Measurements from ENCODE around the gene ZNF343. TPM values are rescaled to one million over a fixed set of nuclear protein-coding genes. Genes with fewer than 3 reads are reported as not detected.

The ZNF343 gene
- total and polyA plus RNA-seq, 2 donors (not counting 1 experiment from before 2014, with no cell fraction given), result 11.6 to 23.4 TPM

DNA sequence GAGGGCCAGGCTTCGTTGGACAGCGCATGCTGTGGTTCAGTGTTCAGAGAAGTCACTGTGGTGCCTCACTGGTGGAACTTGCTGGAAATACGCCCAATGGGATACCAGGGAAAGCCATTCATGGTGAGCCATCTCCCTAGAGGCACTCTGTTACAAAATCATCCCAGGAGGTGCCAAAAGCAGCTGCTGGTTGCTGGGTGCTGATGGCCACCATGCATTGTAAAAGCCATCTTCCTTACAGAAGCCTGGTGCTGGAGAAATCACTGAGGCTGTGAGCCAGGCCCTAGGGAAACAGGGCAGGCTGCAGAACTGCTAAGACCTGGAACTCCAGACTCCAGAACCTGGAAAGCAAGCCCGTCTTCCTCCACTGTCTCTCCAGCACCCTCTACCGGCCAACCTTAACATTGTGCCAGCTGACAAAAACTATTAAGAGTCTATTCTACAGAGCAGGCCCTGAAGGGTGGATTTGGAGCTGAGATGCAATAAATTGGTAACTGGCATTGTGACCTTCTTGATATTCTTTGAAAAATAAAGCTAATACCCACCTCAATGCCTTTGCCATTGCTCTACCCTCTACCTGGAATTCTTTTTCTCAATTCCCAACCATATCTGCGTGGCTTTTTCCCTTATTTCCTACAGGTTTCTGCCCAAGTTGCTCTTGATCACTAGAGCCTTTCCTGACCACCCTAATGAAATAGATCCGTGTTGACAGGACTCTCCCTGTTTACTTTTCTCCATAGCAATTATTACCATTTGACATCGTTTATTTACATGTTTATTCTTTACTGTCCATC is 56.6 kb downstream of the ZNF343 start:
- H3K9me3 ChIP-seq (ENCODE audit: control extremely low read depth in 1 of 3, control insufficient read depth in 2 of 3, insufficient read depth in 1 of 3, low read length in 2 of 3), result peaks cover 0 to 3% (median 0%) of the 10 kb centered on the region in 3 donors
- H3K27me3 ChIP-seq (replicated peaks in 1 of 4; ENCODE audit: control extremely low read depth in 1 of 4, control insufficient read depth in 3 of 4, insufficient read depth in 4 of 4, low read length in 3 of 4), result no peaks in the 10 kb centered on the region
- H3K27ac Mint-ChIP-seq, result no peak overlapping the region
- ChIA-PET CTCF (interaction anchor here (0.6 to 3.5 kb wide), 25 partner anchors 8 to 687 kb away, joined by 3 to 104 read pairs (median 4); partner anchors contain the start of genes NOP56 and SNRPB), POLR2A (interaction anchor here (0.8 to 1.0 kb wide), 2 partner anchors 207 to 244 kb away, joined by 3 read pairs; no protein-coding TSS in a partner anchor)
- no peaks in the 10 kb centered on the region for H3K27me3 Mint-ChIP-seq
- peaks cover 0 to 3% of the 10 kb centered on the region in 2 experiments for H3K36me3 ChIP-seq (replicated peaks in 1 of 2; ENCODE audit: control extremely low read depth in 1 of 2, control insufficient read depth in 1 of 2, extremely low read depth in 1 of 2, insufficient read depth in 2 of 2, low read length in 1 of 2)
- WGBS (ENCODE audit: insufficient coverage), result 96% methylated on average over 2 of the region's 8 CpGs
- no peak overlapping the region for H3K4me2 ChIP-seq (replicated peaks; ENCODE audit: low read depth, low read length, poor library complexity, severe bottlenecking)
- no peaks in the 10 kb centered on the region for H3K9me3 Mint-ChIP-seq (ENCODE audit: insufficient read depth)
- ATAC-seq (ENCODE audit: low read depth) (peak; percentile 53), DNase-seq (peak; percentile 63)
- H3K4me3 Mint-ChIP-seq, result no peak overlapping the region
- H3K4me1 Mint-ChIP-seq, result no peaks in the 10 kb centered on the region
- H3K79me2 ChIP-seq (ENCODE audit: control insufficient read depth, insufficient read depth, low read length), result no peaks in the 10 kb centered on the region
- intact Hi-C loops (cut with micrococcal nuclease), result no loop called here
- H3K4me1 ChIP-seq (ENCODE audit: control insufficient read depth in 2 of 2, insufficient read depth in 2 of 2, low read length in 2 of 2), result no peaks in the 10 kb centered on the region
- no peak for TF ChIP-seq EZH2 (IDR thresholded peaks at IDR 0.05; ENCODE audit: borderline replicate concordance, insufficient read depth, low read depth, low read length, poor library complexity, severe bottlenecking)
- TF ChIP-seq, protein P1, sequence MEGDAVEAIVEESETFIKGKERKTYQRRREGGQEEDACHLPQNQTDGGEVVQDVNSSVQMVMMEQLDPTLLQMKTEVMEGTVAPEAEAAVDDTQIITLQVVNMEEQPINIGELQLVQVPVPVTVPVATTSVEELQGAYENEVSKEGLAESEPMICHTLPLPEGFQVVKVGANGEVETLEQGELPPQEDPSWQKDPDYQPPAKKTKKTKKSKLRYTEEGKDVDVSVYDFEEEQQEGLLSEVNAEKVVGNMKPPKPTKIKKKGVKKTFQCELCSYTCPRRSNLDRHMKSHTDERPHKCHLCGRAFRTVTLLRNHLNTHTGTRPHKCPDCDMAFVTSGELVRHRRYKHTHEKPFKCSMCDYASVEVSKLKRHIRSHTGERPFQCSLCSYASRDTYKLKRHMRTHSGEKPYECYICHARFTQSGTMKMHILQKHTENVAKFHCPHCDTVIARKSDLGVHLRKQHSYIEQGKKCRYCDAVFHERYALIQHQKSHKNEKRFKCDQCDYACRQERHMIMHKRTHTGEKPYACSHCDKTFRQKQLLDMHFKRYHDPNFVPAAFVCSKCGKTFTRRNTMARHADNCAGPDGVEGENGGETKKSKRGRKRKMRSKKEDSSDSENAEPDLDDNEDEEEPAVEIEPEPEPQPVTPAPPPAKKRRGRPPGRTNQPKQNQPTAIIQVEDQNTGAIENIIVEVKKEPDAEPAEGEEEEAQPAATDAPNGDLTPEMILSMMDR (IDR thresholded peaks at IDR 0.05), result peak; percentile 83
- H3K9ac ChIP-seq (ENCODE audit: low read length), result no peak overlapping the region
- no peak overlapping the region for H3K27ac ChIP-seq (ENCODE audit: low read length in 2 of 2)
- H2AFZ ChIP-seq (ENCODE audit: insufficient read depth, low read depth, low read length, poor library complexity, severe bottlenecking), result no peak overlapping the region
- H3K4me3 ChIP-seq (ENCODE audit: control extremely low read depth in 1 of 5, extremely low read depth in 1 of 5, insufficient read depth in 1 of 5, low read depth in 2 of 5, low read length in 4 of 5), result no peak overlapping the region
- H4K20me1 ChIP-seq (ENCODE audit: control insufficient read depth, insufficient read depth, low read length, poor library complexity, severe bottlenecking), result no peaks in the 10 kb centered on the region

DNA sequence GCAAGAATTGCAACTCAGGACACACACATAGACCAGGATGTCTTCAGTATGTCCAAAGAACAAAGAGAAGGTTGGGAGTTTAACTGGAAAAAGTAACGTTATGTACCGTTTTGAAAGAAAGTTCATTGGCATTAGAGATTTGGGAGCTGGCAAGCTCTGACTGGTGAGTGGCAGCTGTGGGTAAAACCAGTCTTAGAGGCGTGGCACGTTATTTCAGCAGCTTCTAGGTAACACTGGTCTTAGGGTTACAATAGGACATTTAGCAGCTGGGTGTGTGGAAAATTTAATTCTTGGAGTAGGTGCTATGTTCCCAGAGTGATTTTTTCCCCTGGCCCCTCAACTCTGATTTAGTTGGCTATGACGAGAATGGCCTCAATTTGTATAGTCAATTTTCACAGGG is 57.3 kb downstream of the ZNF343 start:
- intact Hi-C loops (cut with micrococcal nuclease), result no loop called here
- 77% methylated on average over 4 of the region's 5 CpGs for WGBS (ENCODE audit: insufficient coverage)

More for the DNA sequence above, 57.3 kb downstream of the ZNF343 start:
- Mint-ChIP-seq H3K4me3 (no peak overlapping the region), H3K27me3 (no peaks in the 10 kb centered on the region), H3K9me3 (ENCODE audit: insufficient read depth) (peaks cover 2% of the 10 kb centered on the region), H3K27ac (no peak overlapping the region), H3K4me1 (no peaks in the 10 kb centered on the region)
- TF ChIP-seq, protein P1 (IDR thresholded peaks at IDR 0.05), result no peak
- TF ChIP-seq EZH2 (IDR thresholded peaks at IDR 0.05; ENCODE audit: borderline replicate concordance, insufficient read depth, low read depth, low read length, poor library complexity, severe bottlenecking), result no peak
- Histone ChIP-seq H3K4me2 (replicated peaks; ENCODE audit: low read depth, low read length, poor library complexity, severe bottlenecking) (no peak overlapping the region), H3K27ac (ENCODE audit: low read length in 2 of 2) (no peak overlapping the region), H3K4me3 (ENCODE audit: control extremely low read depth in 1 of 5, extremely low read depth in 1 of 5, insufficient read depth in 1 of 5, low read depth in 2 of 5, low read length in 4 of 5) (no peak overlapping the region), H2AFZ (ENCODE audit: insufficient read depth, low read depth, low read length, poor library complexity, severe bottlenecking) (no peak overlapping the region), H3K36me3 (replicated peaks in 1 of 2; ENCODE audit: control extremely low read depth in 1 of 2, control insufficient read depth in 1 of 2, extremely low read depth in 1 of 2, insufficient read depth in 2 of 2, low read length in 1 of 2) (no peaks in the 10 kb centered on the region), H3K4me1 (ENCODE audit: control insufficient read depth in 2 of 2, insufficient read depth in 2 of 2, low read length in 2 of 2) (no peaks in the 10 kb centered on the region), H4K20me1 (ENCODE audit: control insufficient read depth, insufficient read depth, low read length, poor library complexity, severe bottlenecking) (no peaks in the 10 kb centered on the region), H3K27me3 (replicated peaks in 1 of 4; ENCODE audit: control extremely low read depth in 1 of 4, control insufficient read depth in 3 of 4, insufficient read depth in 4 of 4, low read length in 3 of 4) (no peaks in the 10 kb centered on the region), H3K9me3 (ENCODE audit: control extremely low read depth in 1 of 3, control insufficient read depth in 2 of 3, insufficient read depth in 1 of 3, low read length in 2 of 3) (peaks cover 0 to 6% (median 5%) of the 10 kb centered on the region in 3 donors), H3K79me2 (ENCODE audit: control insufficient read depth, insufficient read depth, low read length) (no peaks in the 10 kb centered on the region), H3K9ac (ENCODE audit: low read length) (no peak overlapping the region)
- ChIA-PET CTCF (interaction anchor here (0.8 to 3.5 kb wide), 17 partner anchors 9 to 686 kb away, joined by 3 to 104 read pairs (median 5); partner anchors contain the start of gene SNRPB), POLR2A (interaction anchor here (1.0 kb wide), 1 partner anchor 244 kb away, joined by 3 read pairs; no protein-coding TSS in a partner anchor)
- DNase-seq, result no peak
- ATAC-seq (ENCODE audit: low read depth), result no peak
